GM23338 (cell line): ENCODE measurements around the gene MVB12B.

ENCODE experiments used
- CREB1 ChIP-seq: fragments of 250-450 bp; sonication (Bioruptor Pico); IDR thresholded peaks from 2 replicates; pipeline ENCODE4 v1.5.0; 2020; ENCODE audit warnings: low read depth, mild to moderate bottlenecking, moderate library complexity
- CTCF ChIP-seq, 2 experiments: fragments of 200-600 bp in 1 of 2; sonication (generic) in 1 of 2; conservative IDR thresholded peaks; 2 replicates each; pipeline versions ENCODE4 v1.5.1 to v1.6.1; 2016 to 2017; ENCODE audit warnings: antibody characterized with exemption in 2 of 2, low read depth in 2 of 2, mild to moderate bottlenecking in 2 of 2, moderate library complexity in 1 of 2
- ETS1 ChIP-seq: IDR thresholded peaks from 2 replicates; pipeline ENCODE4 v1.6.1; 2016; ENCODE audit warnings: antibody characterized with exemption
- EZH2 ChIP-seq: fragments of 200-600 bp; sonication (generic); IDR thresholded peaks from one replicate; pipeline ENCODE4 v1.8.0; 2017; ENCODE audit warnings: antibody characterized with exemption, mild to moderate bottlenecking, low read depth; ENCODE audit not compliant: unreplicated experiment
- EZH2phosphoT487 ChIP-seq: fragments of 200-600 bp; sonication (generic); IDR thresholded peaks from one replicate; pipeline ENCODE4 v1.8.1; 2018; ENCODE audit warnings: antibody characterized with exemption; ENCODE audit not compliant: unreplicated experiment
- JUNB ChIP-seq: IDR thresholded peaks from one replicate; pipeline ENCODE4 v1.6.1; 2016; ENCODE audit warnings: antibody characterized with exemption; ENCODE audit not compliant: unreplicated experiment
- POLR2AphosphoS5 ChIP-seq: IDR thresholded peaks from 2 replicates; pipeline ENCODE4 v1.6.1; 2016; ENCODE audit warnings: antibody characterized with exemption, low read depth

DNA sequence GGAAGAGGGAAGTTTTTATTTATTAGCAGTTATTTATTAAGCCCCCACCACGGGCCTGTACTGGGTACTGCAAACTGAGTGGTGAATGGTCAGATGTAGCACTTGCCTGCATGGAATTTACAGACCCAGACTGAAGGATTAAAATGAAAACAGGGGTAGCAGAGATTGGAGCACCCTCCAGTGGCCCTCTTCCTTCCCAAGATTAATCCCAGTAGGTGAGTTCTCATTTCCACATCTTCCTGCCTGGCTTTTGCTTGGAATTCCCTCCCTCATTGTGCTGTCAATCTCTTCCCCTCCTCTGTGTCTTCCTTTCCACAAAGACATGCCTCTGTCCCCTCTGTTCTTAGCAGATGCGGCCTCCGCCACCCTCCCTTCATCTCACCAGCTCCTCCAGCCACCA lies 39.2 kb downstream of the MVB12B start:
- TF ChIP-seq CTCF (conservative IDR thresholded peaks at IDR 0.05; ENCODE audit: low read depth in 2 of 2), result peak; percentile 27 to 59
- TF ChIP-seq EZH2phosphoT487, result no peak
- TF ChIP-seq EZH2, result no peak
- no peak for TF ChIP-seq CREB1 (CRISPR knock-in tag)
- no peak for TF ChIP-seq POLR2AphosphoS5
- TF ChIP-seq ETS1, result no peak
- no peak for TF ChIP-seq JUNB
